GM12801 (cell line): ENCODE results near the gene GCNA.

Experiments
- TF ChIP-seq, protein P1 (sequence below): IDR thresholded peaks from one replicate; pipeline ENCODE4 v1.5.1; 2011; ENCODE audit warnings: control low read depth; ENCODE audit not compliant: insufficient read length; ENCODE audit errors: extremely low read depth

Gene GCNA

DNA sequence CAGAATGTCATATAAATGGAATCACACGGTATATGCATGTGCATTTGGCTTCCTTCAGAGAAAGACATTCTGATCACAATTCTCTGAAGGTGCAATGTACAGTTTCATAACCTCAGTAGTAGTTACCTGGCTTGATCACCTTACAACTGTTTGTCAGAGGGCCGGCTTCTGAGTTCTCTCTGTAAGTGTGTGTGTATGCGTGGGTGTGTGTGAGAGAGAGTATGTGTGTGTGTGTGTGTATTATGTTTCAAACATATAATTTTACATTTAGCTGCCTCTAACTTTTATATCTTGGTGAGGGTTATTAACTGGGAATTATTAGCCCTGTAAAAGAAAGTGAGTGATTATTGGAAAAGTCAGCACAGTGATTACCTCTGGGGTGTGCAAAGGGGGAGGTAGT is 81.1 kb downstream of the GCNA start:
- TF ChIP-seq, protein P1, sequence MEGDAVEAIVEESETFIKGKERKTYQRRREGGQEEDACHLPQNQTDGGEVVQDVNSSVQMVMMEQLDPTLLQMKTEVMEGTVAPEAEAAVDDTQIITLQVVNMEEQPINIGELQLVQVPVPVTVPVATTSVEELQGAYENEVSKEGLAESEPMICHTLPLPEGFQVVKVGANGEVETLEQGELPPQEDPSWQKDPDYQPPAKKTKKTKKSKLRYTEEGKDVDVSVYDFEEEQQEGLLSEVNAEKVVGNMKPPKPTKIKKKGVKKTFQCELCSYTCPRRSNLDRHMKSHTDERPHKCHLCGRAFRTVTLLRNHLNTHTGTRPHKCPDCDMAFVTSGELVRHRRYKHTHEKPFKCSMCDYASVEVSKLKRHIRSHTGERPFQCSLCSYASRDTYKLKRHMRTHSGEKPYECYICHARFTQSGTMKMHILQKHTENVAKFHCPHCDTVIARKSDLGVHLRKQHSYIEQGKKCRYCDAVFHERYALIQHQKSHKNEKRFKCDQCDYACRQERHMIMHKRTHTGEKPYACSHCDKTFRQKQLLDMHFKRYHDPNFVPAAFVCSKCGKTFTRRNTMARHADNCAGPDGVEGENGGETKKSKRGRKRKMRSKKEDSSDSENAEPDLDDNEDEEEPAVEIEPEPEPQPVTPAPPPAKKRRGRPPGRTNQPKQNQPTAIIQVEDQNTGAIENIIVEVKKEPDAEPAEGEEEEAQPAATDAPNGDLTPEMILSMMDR: no peak

DNA sequence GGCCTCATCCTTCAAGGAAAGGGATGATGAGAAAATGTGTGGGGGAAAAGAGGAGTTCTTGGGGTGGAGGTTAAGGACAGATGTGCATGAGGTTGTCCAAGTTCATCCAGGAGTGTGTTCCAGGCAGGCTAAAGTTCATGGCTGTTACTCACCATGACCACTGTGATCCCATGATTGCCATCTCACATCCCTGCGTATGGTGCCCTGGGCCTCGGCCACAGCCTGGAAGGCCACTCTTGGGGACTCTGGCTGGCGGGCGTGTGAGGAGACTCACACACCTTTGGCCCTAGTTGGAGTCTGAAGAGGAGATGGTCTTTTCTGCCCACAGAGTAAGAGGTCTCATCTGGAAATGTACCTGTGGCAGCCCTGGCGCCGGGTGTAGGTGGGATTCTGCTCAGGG is 81.7 kb downstream of the GCNA start:
- TF ChIP-seq, protein P1: no peak

DNA sequence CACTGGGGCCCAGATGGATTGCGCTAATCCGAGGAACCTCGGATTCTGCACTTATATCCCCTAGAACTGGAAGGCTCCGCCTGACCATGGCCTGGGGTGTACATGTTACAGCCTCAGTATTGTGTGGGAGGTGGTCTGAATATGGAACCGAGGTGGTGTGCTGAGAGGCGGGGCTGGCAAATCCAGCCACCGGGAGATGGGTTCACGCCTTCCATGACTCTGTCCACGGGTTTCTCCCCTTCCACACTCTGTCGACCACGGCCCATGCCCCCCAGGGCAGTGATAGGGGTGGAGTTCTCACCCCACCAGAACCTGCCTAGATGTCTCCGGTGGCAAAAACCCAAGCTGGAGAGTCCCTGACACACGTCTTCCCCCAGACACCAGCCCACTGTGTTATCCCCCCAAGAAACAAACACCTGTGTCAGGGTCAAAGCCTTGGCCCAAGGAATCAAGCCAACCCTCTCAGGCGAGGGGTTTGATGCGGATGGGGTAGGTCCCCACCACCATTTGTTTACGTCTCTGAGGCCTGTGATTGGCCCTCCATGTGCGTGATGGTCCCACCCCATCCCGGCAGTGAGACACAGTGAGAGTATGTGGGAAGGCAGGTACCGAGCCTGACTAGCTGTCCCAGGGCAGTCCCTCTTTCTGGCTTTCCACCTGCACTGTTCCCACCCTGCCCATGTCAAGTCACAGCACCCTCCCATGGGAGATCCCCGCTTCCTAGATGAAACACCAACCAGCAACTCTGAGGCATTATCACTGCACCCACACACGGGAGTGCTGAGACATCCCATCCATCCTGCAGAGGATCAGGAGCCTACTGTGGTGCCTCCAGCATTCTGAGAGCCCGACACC is 82.6 kb downstream of the GCNA start:
- TF ChIP-seq, protein P1: no peak

DNA sequence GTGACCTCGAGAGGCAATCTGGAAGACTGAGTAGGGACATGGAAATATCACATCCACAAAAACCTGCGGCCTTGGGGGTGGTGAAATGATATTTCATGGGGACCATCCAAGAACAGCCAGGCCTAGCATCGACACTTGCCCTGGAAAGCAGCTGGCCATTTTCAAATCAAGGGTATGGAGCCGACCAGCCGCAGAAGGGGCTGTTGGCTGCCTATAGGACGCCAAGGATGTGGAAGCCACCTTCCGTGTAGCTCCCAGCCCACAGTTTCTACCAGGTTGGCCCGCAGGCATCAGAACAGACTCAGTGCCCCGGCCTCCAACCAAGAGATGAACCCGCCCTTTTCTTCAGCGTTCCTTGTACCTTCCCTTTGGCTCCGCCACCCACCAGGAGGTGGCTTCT is 83.7 kb downstream of the GCNA start:
- TF ChIP-seq, protein P1: no peak
